A549 (cell line): Measurements from ENCODE around the gene ACSL3. TPM values are rescaled to one million over a fixed set of nuclear protein-coding genes. Genes with fewer than 3 reads are reported as not detected.

Source experiments
- ATAC-seq, 2 experiments: fragments of 200-7000 bp in 1 of 2; fragments of >200 bp in 1 of 2; cut with Nextera tagmentation in 1 of 2; cut with Tn5 transposase in 1 of 2; 3 replicates each; pipeline versions ENCODE4 v1.8.0 to v1.9.1; 2018 to 2020; ENCODE audit warnings: mild to moderate bottlenecking in 1 of 2, moderate library complexity in 1 of 2
- CTCF ChIA-PET: fragments of 300-600 bp; sonication (Branson Sonifier 250); formaldehyde crosslinking; extraction: SDS; loops from one replicate; lab custom pipeline; 2021; ENCODE audit warnings: antibody characterized with exemption, inconsistent platforms; lab: Yijun Ruan, JAX
- POLR2A ChIA-PET: fragments of 350-600 bp; formaldehyde crosslinking; extraction: SDS; loops from one replicate; lab custom pipeline; 2021; ENCODE audit warnings: antibody characterized with exemption, inconsistent platforms; lab: Yijun Ruan, JAX
- DNase-seq, 2 experiments: peaks; one replicate each; pipeline versions ENCODE4 v3.0.0 to v3.0.0-alpha.2; 2011 to 2016; ENCODE audit warnings: low read depth in 1 of 2, low spot score in 1 of 2
- FAIRE-seq: peaks from 2 replicates; lab custom pipeline; 2011; peaks lifted over from hg19 to GRCh38; lab: Jason Lieb, UNC
- H3K27ac ChIP-seq, 2 experiments: fragments of >200 bp; sonication (Bioruptor Twin); formaldehyde crosslinking; 3 replicates each; pipeline ENCODE4 v1.5.1; 2016 to 2017
- H3K4me1 ChIP-seq: fragments of >200 bp; sonication (Bioruptor Twin); formaldehyde crosslinking; 3 replicates; pipeline ENCODE4 v1.6.1; 2016
- H3K4me2 ChIP-seq: fragments of >200 bp; sonication (Bioruptor Twin); formaldehyde crosslinking; 3 replicates; pipeline ENCODE4 v1.6.1; 2016
- H3K4me3 ChIP-seq: fragments of >200 bp; sonication (Bioruptor Twin); formaldehyde crosslinking; 3 replicates; pipeline ENCODE4 v1.5.1; 2016
- H3K9me3 ChIP-seq: fragments of >200 bp; sonication (Bioruptor Twin); formaldehyde crosslinking; 3 replicates; pipeline ENCODE4 v1.6.1; 2016
- CBX2 ChIP-seq: fragments of 200-600 bp; sonication (generic); IDR thresholded peaks from 2 replicates; pipeline ENCODE4 v1.6.1; 2016; ENCODE audit warnings: low read depth, mild to moderate bottlenecking, borderline replicate concordance
- CTCF ChIP-seq: fragments of >200 bp; sonication (Bioruptor Twin); formaldehyde crosslinking; IDR thresholded peaks from 3 replicates; pipeline ENCODE4 v1.5.1; 2016
- ESRRA ChIP-seq: fragments of 150-350 bp; IDR thresholded peaks from 2 replicates; pipeline ENCODE4 v1.6.1; 2014; ENCODE audit warnings: mild to moderate bottlenecking, low read length, borderline replicate concordance
- HDAC2 ChIP-seq: fragments of 200-600 bp; sonication (generic); IDR thresholded peaks from 2 replicates; pipeline ENCODE4 v1.6.1; 2016
- HES2 ChIP-seq: fragments of >200 bp; sonication (Bioruptor Twin); formaldehyde crosslinking; IDR thresholded peaks from 2 replicates; pipeline ENCODE4 v1.6.1; 2016
- HOXB5 ChIP-seq: fragments of 250-450 bp; sonication (Bioruptor Pico); IDR thresholded peaks from 2 replicates; pipeline ENCODE4 v1.5.0; 2020; ENCODE audit warnings: mild to moderate bottlenecking, moderate library complexity
- KDM1A ChIP-seq: fragments of 200-600 bp; sonication (generic); IDR thresholded peaks from 2 replicates; pipeline ENCODE4 v1.6.1; 2016; ENCODE audit warnings: low read depth, mild to moderate bottlenecking
- MAZ ChIP-seq: fragments of 150-350 bp; IDR thresholded peaks from 2 replicates; pipeline ENCODE4 v1.6.1; 2014; ENCODE audit warnings: antibody characterized with exemption, low read depth, low read length, borderline replicate concordance
- NFE2L2 ChIP-seq: fragments of 150-350 bp; conservative IDR thresholded peaks from 2 replicates; pipeline ENCODE4 v1.6.1; 2014; ENCODE audit warnings: low read length
- NPAS2 ChIP-seq: fragments of 250-450 bp; sonication (Bioruptor Pico); IDR thresholded peaks from 2 replicates; pipeline ENCODE4 v1.8.0; 2022; ENCODE audit warnings: mild to moderate bottlenecking, moderate library complexity, borderline replicate concordance
- PBX3 ChIP-seq: IDR thresholded peaks from 2 replicates; pipeline ENCODE4 v1.6.1; 2012
- PHF8 ChIP-seq: fragments of 200-600 bp; sonication (generic); IDR thresholded peaks from 2 replicates; pipeline ENCODE4 v1.6.1; 2016; ENCODE audit warnings: low read depth, mild to moderate bottlenecking, antibody characterized with exemption, moderate library complexity, borderline replicate concordance
- POLR2A ChIP-seq: IDR thresholded peaks from 2 replicates; pipeline ENCODE4 v1.6.1; 2012; ENCODE audit warnings: mild to moderate bottlenecking, low read length
- RFX5 ChIP-seq: fragments of 450-650 bp; IDR thresholded peaks from 2 replicates; pipeline ENCODE4 v1.7.1; 2014; ENCODE audit warnings: antibody characterized with exemption, mild to moderate bottlenecking, moderate library complexity
- SMC3 ChIP-seq: fragments of >200 bp; sonication (Bioruptor Twin); formaldehyde crosslinking; IDR thresholded peaks from 3 replicates; pipeline ENCODE4 v1.6.1; 2018; ENCODE audit warnings: inconsistent platforms
- SREBF2 ChIP-seq: fragments of 450-650 bp; IDR thresholded peaks from 2 replicates; pipeline ENCODE4 v1.6.1; 2014; ENCODE audit warnings: mild to moderate bottlenecking, moderate library complexity
- TFCP2L1 ChIP-seq: fragments of 250-450 bp; sonication (Bioruptor Pico); IDR thresholded peaks from 2 replicates; pipeline ENCODE4 v1.5.0; 2021; ENCODE audit warnings: mild to moderate bottlenecking
- TP53 ChIP-seq: fragments of 250-450 bp; sonication (Bioruptor Pico); IDR thresholded peaks from 2 replicates; pipeline ENCODE4 v1.5.0; 2021; ENCODE audit warnings: mild to moderate bottlenecking, moderate library complexity
- ZNF302 ChIP-seq: fragments of 250-450 bp; sonication (Bioruptor Pico); IDR thresholded peaks from 2 replicates; pipeline ENCODE4 v1.9.0; 2021; ENCODE audit warnings: inconsistent platforms, mild to moderate bottlenecking, moderate library complexity
- WGBS: methylation state at CpG from one replicate; pipeline ENCODE4 v1.1.6; 2017; ENCODE audit errors: missing lambda C conversion rate; 5-methylcytosine and 5-hydroxymethylcytosine counted together
- polyA plus RNA-seq, 4 experiments: library from polyadenylated mRNA; depleted of rRNA in 3 of 4; stranded (reverse); fragments of >200 nt; fragmentation: RNase III in 1 of 4; extraction: RNeasy Plus Mini Kit Qiagen cat#74134 plus additional on column Dnase treatment in 1 of 4; gene quantifications; 2 replicates in 3 of 4; 3 replicates in 1 of 4; pipeline ENCODE4 v1.2.3, GENCODE V29; 2011 to 2017

The ACSL3 gene
- polyA plus RNA-seq, 2 of the 4 experiments (the other 2 are of a cell fraction), result 142 to 160 TPM

GRCh38 chr2:222825031-222825430 lies 35.8 kb upstream of the ACSL3 start (continued):
- no peak for TF ChIP-seq ZNF302 (CRISPR knock-in tag)
- no peak for TF ChIP-seq POLR2A
- no peak for TF ChIP-seq NPAS2 (CRISPR knock-in tag)

- FAIRE-seq, result no peak
Observed at GRCh38 chr2:222827417-222827816, 33.4 kb upstream of the ACSL3 start.

GRCh38 chr2:222828572-222828971 lies 32.3 kb upstream of the ACSL3 start:
- H3K4me1 ChIP-seq, result peaks cover 4% of the 10 kb centered on the region; the same call in 1 of the 3 replicates
- H3K9me3 ChIP-seq, result no peaks in the 10 kb centered on the region
- ChIA-PET CTCF (no interaction called here), POLR2A (interaction anchor here (0.6 kb wide), 1 partner anchor 17 kb away, joined by 5 read pairs; no protein-coding TSS in a partner anchor)
- no peak overlapping the region for H3K4me2 ChIP-seq
- DNase-seq (no peak), FAIRE-seq (no peak), ATAC-seq (no peak)
- no peak overlapping the region for H3K27ac ChIP-seq
- TF ChIP-seq CTCF (no peak), NFE2L2 (no peak), KDM1A (no peak), TFCP2L1 (CRISPR knock-in tag) (no peak), SREBF2 (no peak), SMC3 (no peak)
- H3K4me3 ChIP-seq, result no peak overlapping the region
- WGBS, result 80% methylated on average over 11 of the region's 11 CpGs

More at GRCh38 chr2:222827417-222827816, 33.4 kb upstream of the ACSL3 start:
- H3K27ac ChIP-seq, result no peak overlapping the region
- ChIA-PET CTCF (interaction anchor here (0.6 kb wide), 2 partner anchors 622 to 970 kb away, joined by 3 read pairs; no protein-coding TSS in a partner anchor), POLR2A (no interaction called here)
- ATAC-seq, result no peak
- no peaks in the 10 kb centered on the region for H3K9me3 ChIP-seq
- H3K4me3 ChIP-seq, result no peak overlapping the region
- H3K4me2 ChIP-seq, result no peak overlapping the region
- DNase-seq, result no peak
- 83% methylated on average over 1 of the region's 1 CpG for WGBS
- TF ChIP-seq HES2, result no peak
- no peak for TF ChIP-seq PBX3
- no peak for TF ChIP-seq ESRRA
- TF ChIP-seq MAZ, result no peak
- TF ChIP-seq RFX5, result no peak
- TF ChIP-seq HOXB5, result no peak
- no peak for TF ChIP-seq PHF8
- no peak for TF ChIP-seq CBX2
- TF ChIP-seq HDAC2, result no peak
- TF ChIP-seq CTCF, result no peak
- TF ChIP-seq TP53 (CRISPR knock-in tag), result no peak
- H3K4me1 ChIP-seq, result peaks cover 4% of the 10 kb centered on the region; the same call in 1 of the 3 replicates
